SU-DHL-6 (cell line): ENCODE measurements around the gene CLINT1.

Experiments used
- EZH2phosphoT487 ChIP-seq: fragments of 200-600 bp; sonication (generic), shearing (Covaris generic); conservative IDR thresholded peaks from 2 replicates; pipeline ENCODE4 v1.6.1; 2018; ENCODE audit warnings: mild to moderate bottlenecking, antibody characterized with exemption, low read length, moderate library complexity, mixed read lengths
- TF ChIP-seq, protein P1 (sequence below): fragments of 200-600 bp; sonication (generic); IDR thresholded peaks from one replicate; pipeline ENCODE4 v1.5.1; 2017; ENCODE audit warnings: antibody characterized with exemption, mild to moderate bottlenecking, low read length, moderate library complexity; ENCODE audit not compliant: insufficient read depth, poor library complexity, severe bottlenecking

- TF ChIP-seq, protein P1, sequence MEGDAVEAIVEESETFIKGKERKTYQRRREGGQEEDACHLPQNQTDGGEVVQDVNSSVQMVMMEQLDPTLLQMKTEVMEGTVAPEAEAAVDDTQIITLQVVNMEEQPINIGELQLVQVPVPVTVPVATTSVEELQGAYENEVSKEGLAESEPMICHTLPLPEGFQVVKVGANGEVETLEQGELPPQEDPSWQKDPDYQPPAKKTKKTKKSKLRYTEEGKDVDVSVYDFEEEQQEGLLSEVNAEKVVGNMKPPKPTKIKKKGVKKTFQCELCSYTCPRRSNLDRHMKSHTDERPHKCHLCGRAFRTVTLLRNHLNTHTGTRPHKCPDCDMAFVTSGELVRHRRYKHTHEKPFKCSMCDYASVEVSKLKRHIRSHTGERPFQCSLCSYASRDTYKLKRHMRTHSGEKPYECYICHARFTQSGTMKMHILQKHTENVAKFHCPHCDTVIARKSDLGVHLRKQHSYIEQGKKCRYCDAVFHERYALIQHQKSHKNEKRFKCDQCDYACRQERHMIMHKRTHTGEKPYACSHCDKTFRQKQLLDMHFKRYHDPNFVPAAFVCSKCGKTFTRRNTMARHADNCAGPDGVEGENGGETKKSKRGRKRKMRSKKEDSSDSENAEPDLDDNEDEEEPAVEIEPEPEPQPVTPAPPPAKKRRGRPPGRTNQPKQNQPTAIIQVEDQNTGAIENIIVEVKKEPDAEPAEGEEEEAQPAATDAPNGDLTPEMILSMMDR: no peak
- TF ChIP-seq EZH2phosphoT487: no peak
Observed at GRCh38 chr5:157739388-157740228, 119.3 kb downstream of the CLINT1 start.
